Measurements from ENCODE around the gene CXCL13. TPM values are rescaled to one million over a fixed set of nuclear protein-coding genes. Genes with fewer than 3 reads are reported as not detected.

Gene CXCL13
- total RNA-seq, 1 experiment from 2014 or later, result not detected

- TF ChIP-seq AR (CRISPR knock-in tag; IDR thresholded peaks at IDR 0.05), result no peak
- no peak for TF ChIP-seq ZNF121 (CRISPR knock-in tag; IDR thresholded peaks at IDR 0.05)
- TF ChIP-seq FOXJ3 (CRISPR knock-in tag; IDR thresholded peaks at IDR 0.05; ENCODE audit: borderline replicate concordance), result no peak
- no peak for TF ChIP-seq GRHL2 (CRISPR knock-in tag; IDR thresholded peaks at IDR 0.05; ENCODE audit: insufficient replicate concordance, severe bottlenecking)
- TF ChIP-seq, protein P1, sequence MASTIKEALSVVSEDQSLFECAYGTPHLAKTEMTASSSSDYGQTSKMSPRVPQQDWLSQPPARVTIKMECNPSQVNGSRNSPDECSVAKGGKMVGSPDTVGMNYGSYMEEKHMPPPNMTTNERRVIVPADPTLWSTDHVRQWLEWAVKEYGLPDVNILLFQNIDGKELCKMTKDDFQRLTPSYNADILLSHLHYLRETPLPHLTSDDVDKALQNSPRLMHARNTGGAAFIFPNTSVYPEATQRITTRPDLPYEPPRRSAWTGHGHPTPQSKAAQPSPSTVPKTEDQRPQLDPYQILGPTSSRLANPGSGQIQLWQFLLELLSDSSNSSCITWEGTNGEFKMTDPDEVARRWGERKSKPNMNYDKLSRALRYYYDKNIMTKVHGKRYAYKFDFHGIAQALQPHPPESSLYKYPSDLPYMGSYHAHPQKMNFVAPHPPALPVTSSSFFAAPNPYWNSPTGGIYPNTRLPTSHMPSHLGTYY (CRISPR knock-in tag; IDR thresholded peaks at IDR 0.05), result no peak
Measured at GRCh38 chr4:77595364-77595973, 10.2 kb upstream of the CXCL13 start (continued).

- ATAC-seq, result peak; percentile 85
- DNase-seq (ENCODE audit: low spot score), result peak; percentile 38
- no peaks in the 10 kb centered on the region for H3K27me3 Mint-ChIP-seq (ENCODE audit: low read depth)
- H3K4me1 Mint-ChIP-seq, result no peaks in the 10 kb centered on the region
- H3K9me3 Mint-ChIP-seq, result peaks cover 4% of the 10 kb centered on the region; the same call in 1 of the 2 replicates
- H3K36me3 Mint-ChIP-seq, result no peaks in the 10 kb centered on the region
- ChIA-PET POLR2A (no interaction called here), CTCF (interaction anchor here (0.9 to 2.5 kb wide), 6 partner anchors 11 to 241 kb away, joined by 3 to 7 read pairs (median 4); no protein-coding TSS in a partner anchor)
- no peak for TF ChIP-seq ZBTB21 (CRISPR knock-in tag; IDR thresholded peaks at IDR 0.05; ENCODE audit: borderline replicate concordance)
- TF ChIP-seq RORB (CRISPR knock-in tag; IDR thresholded peaks at IDR 0.05), result no peak
- TF ChIP-seq CTCF (IDR thresholded peaks at IDR 0.05), result peak; percentile 58; the same call in 1 of the 2 replicates
- no peak overlapping the region for H3K4me3 Mint-ChIP-seq
- H3K27ac Mint-ChIP-seq, result no peak overlapping the region
Measured at GRCh38 chr4:77599378-77599777, 6.2 kb upstream of the CXCL13 start.

- Mint-ChIP-seq H3K4me3 (no peak overlapping the region), H3K9me3 (peaks cover 4% of the 10 kb centered on the region; the same call in 1 of the 2 replicates), H3K36me3 (no peaks in the 10 kb centered on the region), H3K27me3 (ENCODE audit: low read depth) (no peaks in the 10 kb centered on the region), H3K4me1 (no peaks in the 10 kb centered on the region), H3K27ac (no peak overlapping the region)
- ChIA-PET POLR2A (no interaction called here), CTCF (interaction anchor here (0.6 to 2.5 kb wide), 34 partner anchors 9 to 243 kb away, joined by 3 to 26 read pairs (median 4); no protein-coding TSS in a partner anchor)
- TF ChIP-seq CTCF (IDR thresholded peaks at IDR 0.05) (peak; percentile 62; the same call in 1 of the 2 replicates), ZNF121 (CRISPR knock-in tag; IDR thresholded peaks at IDR 0.05) (no peak)
- ATAC-seq (peak; percentile 88), DNase-seq (ENCODE audit: low spot score) (peak; percentile 29)
Measured at GRCh38 chr4:77600521-77601451, 4.8 kb upstream of the CXCL13 start.
